Epithelial cell of esophagus (primary cell): ENCODE measurements around the gene HSPA1A.
A peak's percentile ranks its signal among the peaks of the same experiment; 100 is the strongest.

Experiments
- DNase-seq: peaks from one replicate; pipeline ENCODE4 v3.0.0; 2010; ENCODE audit warnings: low read depth
- H3K4me3 ChIP-seq: 2 replicates; pipeline ENCODE4 v1.5.1; 2011; ENCODE audit warnings: mild to moderate bottlenecking, low read length, control low read depth
- TF ChIP-seq, protein P1 (sequence below): IDR thresholded peaks from 2 replicates; pipeline ENCODE4 v1.5.1; 2011; ENCODE audit warnings: low read depth, mild to moderate bottlenecking, low read length, control low read depth, inconsistent platforms; ENCODE audit not compliant: insufficient read depth; ENCODE audit errors: missing control alignments

The HSPA1A gene

DNA sequence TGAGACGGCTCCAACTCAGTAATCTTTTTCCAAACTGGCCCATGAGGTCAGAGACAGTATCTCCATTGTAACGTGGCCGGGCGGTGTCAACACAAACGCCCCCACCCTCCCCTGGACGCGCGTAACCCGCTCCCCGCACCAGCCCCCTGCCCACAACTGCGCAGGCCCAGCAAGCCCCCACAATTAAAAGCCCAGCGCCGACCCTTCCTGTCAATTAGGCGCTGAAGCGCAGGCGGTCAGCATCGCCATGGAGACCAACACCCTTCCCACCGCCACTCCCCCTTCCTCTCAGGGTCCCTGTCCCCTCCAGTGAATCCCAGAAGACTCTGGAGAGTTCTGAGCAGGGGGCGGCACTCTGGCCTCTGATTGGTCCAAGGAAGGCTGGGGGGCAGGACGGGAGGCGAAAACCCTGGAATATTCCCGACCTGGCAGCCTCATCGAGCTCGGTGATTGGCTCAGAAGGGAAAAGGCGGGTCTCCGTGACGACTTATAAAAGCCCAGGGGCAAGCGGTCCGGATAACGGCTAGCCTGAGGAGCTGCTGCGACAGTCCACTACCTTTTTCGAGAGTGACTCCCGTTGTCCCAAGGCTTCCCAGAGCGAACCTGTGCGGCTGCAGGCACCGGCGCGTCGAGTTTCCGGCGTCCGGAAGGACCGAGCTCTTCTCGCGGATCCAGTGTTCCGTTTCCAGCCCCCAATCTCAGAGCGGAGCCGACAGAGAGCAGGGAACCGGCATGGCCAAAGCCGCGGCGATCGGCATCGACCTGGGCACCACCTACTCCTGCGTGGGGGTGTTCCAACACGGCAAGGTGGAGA is at the start of gene HSPA1A, which contains the start of gene HSPA1L:
Gene HSPA1A (plus strand): TSS at position 519 of the 814 bp plus-strand sequence. CDS start 214 bp downstream, at position 733.
Gene HSPA1L (minus strand): TSS at position 259 of the 814 bp plus-strand sequence. CDS start 3,311 bp downstream, outside the sequence.
- peak within 1 kb of the TSS; percentile 76 for H3K4me3 ChIP-seq
- TF ChIP-seq, protein P1, sequence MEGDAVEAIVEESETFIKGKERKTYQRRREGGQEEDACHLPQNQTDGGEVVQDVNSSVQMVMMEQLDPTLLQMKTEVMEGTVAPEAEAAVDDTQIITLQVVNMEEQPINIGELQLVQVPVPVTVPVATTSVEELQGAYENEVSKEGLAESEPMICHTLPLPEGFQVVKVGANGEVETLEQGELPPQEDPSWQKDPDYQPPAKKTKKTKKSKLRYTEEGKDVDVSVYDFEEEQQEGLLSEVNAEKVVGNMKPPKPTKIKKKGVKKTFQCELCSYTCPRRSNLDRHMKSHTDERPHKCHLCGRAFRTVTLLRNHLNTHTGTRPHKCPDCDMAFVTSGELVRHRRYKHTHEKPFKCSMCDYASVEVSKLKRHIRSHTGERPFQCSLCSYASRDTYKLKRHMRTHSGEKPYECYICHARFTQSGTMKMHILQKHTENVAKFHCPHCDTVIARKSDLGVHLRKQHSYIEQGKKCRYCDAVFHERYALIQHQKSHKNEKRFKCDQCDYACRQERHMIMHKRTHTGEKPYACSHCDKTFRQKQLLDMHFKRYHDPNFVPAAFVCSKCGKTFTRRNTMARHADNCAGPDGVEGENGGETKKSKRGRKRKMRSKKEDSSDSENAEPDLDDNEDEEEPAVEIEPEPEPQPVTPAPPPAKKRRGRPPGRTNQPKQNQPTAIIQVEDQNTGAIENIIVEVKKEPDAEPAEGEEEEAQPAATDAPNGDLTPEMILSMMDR = no peak
- peak; percentile 94 for DNase-seq

DNA sequence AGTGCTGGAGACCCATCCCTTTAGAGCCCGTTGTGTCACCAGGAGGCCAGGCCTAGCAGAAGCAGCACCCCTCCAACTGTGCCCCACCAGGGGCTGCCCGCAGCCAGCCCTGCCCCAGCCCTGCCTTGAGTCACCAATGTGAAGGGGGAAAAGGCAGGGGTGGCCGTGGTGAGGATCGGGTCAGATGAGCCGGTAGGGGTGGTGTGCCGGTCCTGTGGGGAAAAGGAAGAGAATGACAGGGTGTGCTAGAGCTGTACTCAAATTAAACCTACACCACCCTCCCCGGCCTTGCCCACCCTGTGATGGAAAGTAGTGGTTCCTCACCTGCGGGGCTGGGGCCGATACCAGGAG is 49.8 kb upstream of the HSPA1A start:
- DNase-seq = no peak
- TF ChIP-seq, protein P1 = no peak
- no peak overlapping the region for H3K4me3 ChIP-seq

- H3K4me3 ChIP-seq = no peak overlapping the region
- DNase-seq = no peak
- TF ChIP-seq, protein P1 = no peak
Observed at GRCh38 chr6:31765910-31766794, 49.2 kb upstream of the HSPA1A start.

DNA sequence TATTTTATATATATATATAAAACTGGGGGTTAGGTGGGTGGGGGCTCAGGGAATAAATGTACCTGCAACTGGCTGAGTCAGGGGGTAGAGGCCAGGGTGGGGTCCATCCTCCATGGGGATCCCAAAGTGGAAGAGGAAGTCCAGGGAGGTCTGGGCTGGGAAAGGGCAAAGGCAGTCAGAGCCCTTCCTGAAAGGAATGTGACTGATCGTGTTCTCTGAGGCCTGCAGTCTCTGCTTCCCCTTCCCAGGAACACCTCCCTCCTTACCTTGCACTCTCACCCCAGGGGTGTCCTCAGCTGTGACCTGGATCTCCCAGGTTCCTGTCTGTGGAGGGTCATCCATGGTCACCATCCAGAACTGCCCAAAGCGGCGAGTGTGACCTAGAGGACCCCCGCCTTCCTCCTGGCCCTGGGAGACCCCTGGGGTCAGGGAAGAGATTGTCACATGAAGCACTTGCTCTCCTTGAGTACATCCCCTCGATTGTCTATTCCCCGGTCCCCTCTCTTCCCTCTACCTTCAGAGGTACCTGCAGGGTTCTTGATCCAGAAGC is 48.2 kb upstream of the HSPA1A start:
- H3K4me3 ChIP-seq = no peak overlapping the region
- no peak for DNase-seq
- TF ChIP-seq, protein P1 = no peak

GRCh38 chr6:31768363-31769257 is 46.7 kb upstream of the HSPA1A start:
- DNase-seq = no peak
- H3K4me3 ChIP-seq = no peak overlapping the region

More at GRCh38 chr6:31768363-31769257, 46.7 kb upstream of the HSPA1A start:
- TF ChIP-seq, protein P1 = no peak
